PC-3 (cell line): ENCODE results near the gene ELAPOR1.

Experiments
- CTCF ChIP-seq: fragments of 300-600 bp; sonication (generic); conservative IDR thresholded peaks from 2 replicates; pipeline ENCODE4 v1.5.1; 2017; ENCODE audit warnings: antibody characterized with exemption, low read depth, mild to moderate bottlenecking, low read length
- EZH2 ChIP-seq: fragments of 300-600 bp; sonication (generic); IDR thresholded peaks from one replicate; pipeline ENCODE4 v1.6.1; 2017; ENCODE audit warnings: antibody characterized with exemption, mild to moderate bottlenecking, low read length; ENCODE audit not compliant: unreplicated experiment

- TF ChIP-seq CTCF (no peak), EZH2 (no peak)
These were observed 8.0 kb upstream of the ELAPOR1 start for GRCh38 chr1:109105881-109106280.
